H7 (cell line): Measurements from ENCODE around the gene ANGPTL4. TPM values are rescaled to one million over a fixed set of nuclear protein-coding genes. Genes with fewer than 3 reads are reported as not detected.
"Not testable (repeated sequence)": the region's sequence is repeated elsewhere in the genome, so short reads cannot be mapped to it uniquely, and the experiment has no call there.

Source experiments
- DNase-seq: peaks from one replicate; pipeline ENCODE4 v3.0.0; 2012
- H3K27me3 ChIP-seq: 2 replicates; pipeline ENCODE4 v1.6.0; 2011; ENCODE audit warnings: mild to moderate bottlenecking, low read length; ENCODE audit not compliant: control insufficient read depth, insufficient read depth
- H3K36me3 ChIP-seq: replicated peaks from 2 replicates; pipeline ENCODE4 v1.5.1; 2011; ENCODE audit warnings: low read length; ENCODE audit not compliant: control insufficient read depth, insufficient read depth
- H3K4me3 ChIP-seq: 2 replicates; pipeline ENCODE4 v1.5.1; 2011; ENCODE audit warnings: low read depth, mild to moderate bottlenecking, control low read depth, low read length, moderate library complexity; ENCODE audit not compliant: insufficient read depth
- total RNA-seq: library from RNA; depleted of rRNA; stranded (reverse); fragments of >200 nt; shearing (Covaris generic); gene quantifications from 2 replicates; pipeline ENCODE4 v1.2.3, GENCODE V29; 2014

ANGPTL4 gene
- total RNA-seq, 1 experiment from 2014 or later: 13.2 TPM

GRCh38 chr19:8342316-8342683, 21.7 kb upstream of the ANGPTL4 start:
- no peaks in the 10 kb centered on the region for H3K36me3 ChIP-seq
- peak overlapping the region; percentile 81; the same call in 1 of the 2 replicates for H3K4me3 ChIP-seq
- DNase-seq: peak; percentile 77
- peaks cover 12% of the 10 kb centered on the region; the same call in 1 of the 2 replicates for H3K27me3 ChIP-seq

DNA sequence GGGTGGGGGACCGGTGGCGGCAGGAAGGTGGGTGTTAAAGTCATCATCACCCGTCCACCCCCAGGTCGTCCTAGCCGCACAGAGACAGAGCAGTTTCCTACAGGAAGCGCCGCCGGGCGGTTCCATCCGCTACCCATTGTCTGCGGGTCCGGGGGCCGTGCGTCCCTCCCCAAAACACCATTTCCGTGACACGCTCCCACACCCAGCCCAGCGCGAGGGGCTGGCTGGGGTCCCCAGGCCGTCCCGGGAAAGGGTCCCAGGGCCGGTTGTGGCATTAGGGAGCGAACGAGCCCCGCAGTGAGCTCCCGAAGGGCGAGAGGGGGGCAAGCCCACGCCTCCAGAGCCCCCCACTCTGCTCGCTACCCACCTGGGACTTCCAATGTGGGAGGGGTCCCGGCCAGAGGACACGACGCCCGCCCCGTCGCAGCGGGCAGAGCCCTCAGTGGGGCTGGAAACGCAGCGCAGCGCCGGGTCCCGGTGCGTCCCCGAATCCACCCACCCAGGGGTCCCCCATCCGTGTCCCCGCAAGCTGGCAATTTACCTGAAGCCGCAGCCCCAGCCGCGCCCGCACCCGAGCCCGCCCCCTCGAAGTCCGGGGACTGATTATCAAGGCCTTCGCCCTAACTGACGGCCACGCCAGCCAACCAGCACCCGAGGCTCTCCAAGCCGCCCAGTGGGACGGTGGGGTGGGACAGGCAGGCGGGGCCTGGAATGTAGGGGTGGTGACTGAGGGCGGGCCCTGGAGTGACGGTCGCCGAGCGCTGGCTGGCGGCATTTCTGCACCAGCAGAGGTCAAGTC, 21.1 kb upstream of the ANGPTL4 start, which contains the start of gene KANK3:
TSS of gene KANK3 (minus strand) at position 579 of the 799 bp plus-strand sequence. CDS start 5,434 bp downstream, outside the sequence.
- DNase-seq: peak; percentile 100
- Histone ChIP-seq H3K27me3 (peaks cover 12% of the 10 kb centered on the region; the same call in 1 of the 2 replicates), H3K36me3 (no peaks in the 10 kb centered on the region), H3K4me3 (peak within 1 kb of the TSS; percentile 81)

DNA sequence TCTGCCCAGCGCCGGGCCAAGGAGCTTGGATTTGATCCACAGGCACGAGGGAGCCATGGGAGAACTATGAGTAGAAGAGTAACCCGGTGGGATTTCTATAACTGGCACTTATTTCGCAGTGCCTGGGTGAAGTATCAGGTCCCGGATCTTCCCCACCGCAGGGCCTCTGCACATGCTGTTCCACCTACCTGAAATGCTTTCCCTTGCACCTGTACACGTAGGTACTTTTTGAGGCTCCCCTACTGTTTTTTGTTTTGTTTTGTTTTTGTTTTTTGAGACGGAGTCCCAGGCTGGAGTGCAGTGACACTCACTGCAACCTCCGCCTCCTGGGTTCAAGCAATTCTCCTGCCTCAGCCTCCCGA, 20.5 kb upstream of the ANGPTL4 start:
- Histone ChIP-seq H3K27me3 (peaks cover 12% of the 10 kb centered on the region; the same call in 1 of the 2 replicates), H3K36me3 (no peaks in the 10 kb centered on the region), H3K4me3 (peak overlapping the region; percentile 12; the same call in 1 of the 2 replicates)
- no peak for DNase-seq

DNA sequence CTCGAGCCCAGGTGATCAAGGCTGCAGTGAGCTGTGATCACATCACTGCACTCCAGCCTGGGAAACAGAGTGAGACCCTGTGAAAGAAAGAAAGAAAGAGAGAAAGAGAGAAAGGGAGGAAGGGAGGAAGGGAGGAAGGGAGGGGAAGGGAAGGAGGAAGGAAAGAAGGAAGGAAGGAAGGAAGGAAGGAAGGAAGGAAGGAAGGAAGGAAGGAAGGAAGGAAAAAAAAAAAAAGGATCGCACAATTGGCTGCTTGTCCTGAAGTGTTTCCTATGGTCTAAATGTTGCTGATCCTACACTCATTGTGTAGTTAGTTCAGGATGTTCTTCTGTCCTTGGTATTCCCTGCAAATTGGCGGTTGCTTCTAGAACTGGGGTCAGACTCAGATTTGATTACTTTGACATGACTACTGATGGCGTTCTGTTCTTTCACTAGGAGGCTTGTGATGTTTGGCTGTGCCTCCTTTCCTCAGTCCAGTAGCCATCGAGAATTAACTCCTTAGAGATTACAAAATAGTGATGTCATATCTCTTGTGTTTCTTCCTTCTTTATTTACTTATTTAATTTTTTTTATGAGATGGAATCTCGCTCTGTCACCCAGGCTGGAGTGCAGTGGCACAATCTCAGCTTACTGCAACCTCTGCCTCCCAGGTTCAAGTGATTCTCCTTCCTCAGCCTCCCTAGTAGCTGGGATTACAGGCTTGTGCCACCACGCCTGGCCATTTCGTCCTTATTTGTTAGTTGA, 14.2 kb upstream of the ANGPTL4 start:
- not testable (repeated sequence) for H3K4me3 ChIP-seq, H3K27me3 ChIP-seq, DNase-seq, H3K36me3 ChIP-seq

GRCh38 chr19:8352134-8352827, 11.7 kb upstream of the ANGPTL4 start:
- peak; percentile 46 for DNase-seq
- H3K36me3 ChIP-seq: no peaks in the 10 kb centered on the region
- no peaks in the 10 kb centered on the region; the same call in 1 of the 2 replicates for H3K27me3 ChIP-seq
- no peak overlapping the region for H3K4me3 ChIP-seq

DNA sequence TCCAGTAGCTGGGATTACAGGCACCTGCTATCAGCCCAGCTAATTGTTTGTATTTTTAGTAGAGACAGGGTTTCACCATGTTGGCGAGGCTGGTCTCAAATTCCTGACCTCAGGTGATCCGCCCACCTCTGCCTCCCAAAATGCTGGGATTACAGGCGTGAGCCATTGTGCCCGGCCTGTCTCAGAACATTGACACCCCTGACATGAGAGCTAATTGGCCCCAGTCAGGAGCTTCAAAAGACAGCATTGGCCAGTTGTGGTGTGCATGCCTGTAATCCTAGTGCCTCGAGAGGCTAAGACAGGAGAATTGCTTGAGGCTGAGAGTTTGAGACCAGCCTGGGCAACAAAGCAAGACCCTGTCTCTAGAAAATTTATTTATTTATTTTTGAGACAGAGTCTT, 11.1 kb upstream of the ANGPTL4 start:
- not testable (repeated sequence) for H3K4me3 ChIP-seq, DNase-seq, H3K27me3 ChIP-seq, H3K36me3 ChIP-seq

DNA sequence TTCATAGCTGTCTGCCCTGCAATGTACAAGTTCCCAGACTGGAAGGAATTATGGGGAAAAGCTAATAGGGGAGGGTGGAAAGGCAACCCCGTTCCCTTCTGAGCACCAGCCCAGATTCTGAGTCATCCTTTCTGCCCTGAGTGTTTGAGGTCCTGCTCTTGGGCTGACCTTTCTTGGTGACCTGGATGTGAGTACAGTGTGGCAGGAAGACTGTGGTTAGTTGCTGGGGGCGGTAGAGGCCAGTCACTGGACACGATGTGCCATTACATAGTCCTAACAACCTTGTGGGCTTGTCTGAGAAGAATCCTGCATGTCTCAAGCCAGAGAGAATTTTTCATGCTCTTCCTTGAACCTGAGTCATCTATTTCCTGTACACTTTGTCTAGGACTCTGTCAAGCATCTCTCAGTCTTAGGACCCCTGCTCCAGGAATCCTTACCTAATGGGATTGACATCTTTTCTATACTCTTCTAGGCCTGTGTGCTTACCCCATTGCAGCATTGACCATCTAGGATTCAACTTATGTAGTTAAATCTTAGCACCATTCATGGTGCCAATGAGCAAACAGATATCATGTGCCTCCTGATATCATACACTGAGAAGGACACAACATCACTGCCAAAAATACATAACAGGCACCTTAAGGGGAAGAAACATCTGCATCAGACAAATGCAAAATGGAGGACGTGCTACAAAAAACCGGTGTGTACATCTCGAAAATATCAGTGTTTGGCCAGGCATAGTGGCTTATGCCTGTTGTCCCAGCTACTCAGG, 8.1 kb upstream of the ANGPTL4 start:
- DNase-seq: no peak
- no peaks in the 10 kb centered on the region; the same call in 1 of the 2 replicates for H3K27me3 ChIP-seq
- H3K36me3 ChIP-seq: no peaks in the 10 kb centered on the region
- no peak overlapping the region for H3K4me3 ChIP-seq

GRCh38 chr19:8357007-8357521, 6.9 kb upstream of the ANGPTL4 start:
- no peak overlapping the region for H3K4me3 ChIP-seq
- H3K36me3 ChIP-seq: no peaks in the 10 kb centered on the region
- no peak for DNase-seq
- no peaks in the 10 kb centered on the region; the same call in none of the 2 replicates for H3K27me3 ChIP-seq

DNA sequence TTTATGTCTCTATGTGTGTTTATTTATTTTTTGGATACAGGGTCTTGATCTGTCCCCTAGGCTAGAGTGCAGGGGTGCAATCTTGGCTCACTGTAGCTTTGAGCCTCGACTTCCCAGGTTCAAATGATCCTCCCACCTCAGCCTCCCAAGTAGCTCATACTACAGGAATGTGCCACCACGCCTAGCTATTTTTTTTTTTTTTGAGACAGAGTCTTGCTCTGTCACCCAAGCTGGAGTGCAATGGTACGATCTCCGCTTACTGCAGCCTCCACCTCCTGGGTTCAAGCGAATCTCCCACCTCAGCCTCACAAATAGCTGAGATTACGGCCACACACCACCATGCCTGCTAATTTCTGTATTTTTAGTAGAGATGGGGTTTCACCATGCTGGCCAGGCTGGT, 5.0 kb upstream of the ANGPTL4 start:
- H3K36me3 ChIP-seq: no peaks in the 10 kb centered on the region

DNA sequence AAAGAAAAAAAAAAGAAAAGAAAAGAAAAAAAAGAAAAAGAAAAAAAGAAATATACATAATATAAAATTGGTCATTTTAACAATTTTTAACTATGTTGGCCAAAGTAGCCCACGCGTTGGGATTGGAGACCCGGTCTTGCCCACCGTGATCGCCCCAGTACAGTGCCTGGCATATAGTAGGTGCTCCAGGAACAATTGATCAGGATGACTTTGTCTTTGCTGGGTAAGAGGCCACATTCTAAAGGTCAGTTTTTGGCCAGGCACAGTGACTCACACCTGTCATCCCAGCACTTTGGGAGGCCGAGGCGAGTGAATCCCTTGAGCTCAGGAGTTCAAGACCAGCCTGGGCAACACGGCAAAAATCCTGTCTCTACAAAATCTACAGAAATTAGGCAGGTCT, 3.8 kb upstream of the ANGPTL4 start:
- Histone ChIP-seq H3K4me3 (no peak overlapping the region), H3K27me3 (peaks cover 6% of the 10 kb centered on the region), H3K36me3 (no peaks in the 10 kb centered on the region)
- no peak for DNase-seq

More for the DNA sequence above, 5.0 kb upstream of the ANGPTL4 start:
- no peak overlapping the region for H3K4me3 ChIP-seq
- no peak for DNase-seq
- H3K27me3 ChIP-seq: peaks cover 1% of the 10 kb centered on the region

- peaks cover 9% of the 10 kb centered on the region for H3K27me3 ChIP-seq
- H3K36me3 ChIP-seq: no peaks in the 10 kb centered on the region
- no peak for DNase-seq
- no peak overlapping the region for H3K4me3 ChIP-seq
Measured at GRCh38 chr19:8361921-8362793, 1.8 kb upstream of the ANGPTL4 start.

DNA sequence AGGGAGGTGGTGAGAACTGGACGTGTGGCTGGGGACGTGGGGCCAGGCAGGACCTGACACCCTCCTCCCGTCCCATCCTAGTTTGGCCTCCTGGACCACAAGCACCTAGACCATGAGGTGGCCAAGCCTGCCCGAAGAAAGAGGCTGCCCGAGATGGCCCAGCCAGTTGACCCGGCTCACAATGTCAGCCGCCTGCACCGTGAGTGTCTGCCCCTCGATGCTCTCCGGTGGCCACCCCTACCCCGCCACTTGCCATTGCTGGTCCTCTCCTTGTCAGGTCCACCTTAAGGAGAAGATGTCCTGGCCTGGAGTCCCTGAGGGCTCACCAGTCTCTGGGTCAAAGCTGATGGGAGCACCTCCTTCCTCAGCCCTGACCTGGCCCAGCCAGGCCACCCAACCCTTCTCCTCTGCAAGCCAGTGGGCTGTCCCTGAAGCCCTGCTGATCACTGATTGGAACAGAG, 2.2 kb downstream of the ANGPTL4 start:
- Histone ChIP-seq H3K4me3 (no peak overlapping the region), H3K36me3 (peaks cover 4% of the 10 kb centered on the region; the same call in 1 of the 2 replicates), H3K27me3 (peaks cover 9% of the 10 kb centered on the region)
- DNase-seq: peak; percentile 37

GRCh38 chr19:8366961-8367326, 3.0 kb downstream of the ANGPTL4 start:
- peaks cover 4% of the 10 kb centered on the region; the same call in 1 of the 2 replicates for H3K36me3 ChIP-seq
- H3K4me3 ChIP-seq: peak overlapping the region; percentile 20; the same call in 1 of the 2 replicates
- H3K27me3 ChIP-seq: peaks cover 9% of the 10 kb centered on the region
- DNase-seq: peak; percentile 72
